Hindlimb muscle (tissue), 1 donor: ENCODE results near the gene ZNF234. TPM values are rescaled to one million over a fixed set of nuclear protein-coding genes. Genes with fewer than 3 reads are reported as not detected.
"Not testable (repeated sequence)": the region's sequence is repeated elsewhere in the genome, so short reads cannot be mapped to it uniquely, and the experiment has no call there.

Source experiments
- DNase-seq: peaks from one replicate; pipeline ENCODE4 v3.0.0-alpha.2; 2013
- polyA plus RNA-seq: library from polyadenylated mRNA; unstranded; fragments of 120-200 nt; gene quantifications from one replicate; pipeline ENCODE4 v1.2.1, GENCODE V29; 2013; ENCODE audit not compliant: insufficient read length

The ZNF234 gene
- 9.6 TPM for polyA plus RNA-seq

GRCh38 chr19:44141191-44142058, at the start of gene ZNF234:
ZNF234 (plus strand) TSS chr19:44141554; CDS start chr19:44144633, 3,079 bp downstream.
- peak; percentile 90 for DNase-seq

GRCh38 chr19:44092108-44092507, 49.2 kb upstream of the ZNF234 start:
- no peak for DNase-seq

GRCh38 chr19:44093931-44094765, 47.2 kb upstream of the ZNF234 start, which contains the start of gene ZNF224:
ZNF224 (plus strand) TSS chr19:44094361; CDS start chr19:44097874, 3,513 bp downstream.
- DNase-seq: peak; percentile 94

- no peak for DNase-seq
Observed at GRCh38 chr19:44107751-44108150, 33.6 kb upstream of the ZNF234 start.

- DNase-seq: no peak
Observed at GRCh38 chr19:44109458-44109857, 31.9 kb upstream of the ZNF234 start.

GRCh38 chr19:44111910-44112463, 29.4 kb upstream of the ZNF234 start:
- no peak for DNase-seq

GRCh38 chr19:44112802-44113137, 28.6 kb upstream of the ZNF234 start:
- no peak for DNase-seq

- peak; percentile 98 for DNase-seq
Observed at GRCh38 chr19:44113138-44113783, 28.1 kb upstream of the ZNF234 start, which contains the start of gene ZNF225. ZNF225 (plus strand) TSS chr19:44113399; CDS start chr19:44115828, 2,429 bp downstream.

- DNase-seq: no peak
Observed at GRCh38 chr19:44113784-44114390, 27.5 kb upstream of the ZNF234 start.

- not testable (repeated sequence) for DNase-seq
Observed at GRCh38 chr19:44121162-44121561, 20.2 kb upstream of the ZNF234 start.

GRCh38 chr19:44131955-44132354, 9.4 kb upstream of the ZNF234 start:
- no peak for DNase-seq

- peak; percentile 6 for DNase-seq
Observed at GRCh38 chr19:44142059-44142433, 692 bp downstream of the ZNF234 start.

- no peak for DNase-seq
Observed at GRCh38 chr19:44149776-44150175, 8.4 kb downstream of the ZNF234 start.

- DNase-seq: no peak
Observed at GRCh38 chr19:44151491-44151890, 10.1 kb downstream of the ZNF234 start.

- no peak for DNase-seq
Observed at GRCh38 chr19:44156475-44156874, 15.1 kb downstream of the ZNF234 start.

GRCh38 chr19:44163789-44164188, 22.4 kb downstream of the ZNF234 start:
- no peak for DNase-seq

- peak; percentile 6 for DNase-seq
Observed at GRCh38 chr19:44164327-44164672, 22.9 kb downstream of the ZNF234 start.

GRCh38 chr19:44164673-44165512, 23.5 kb downstream of the ZNF234 start, which contains the start of gene ZNF226:
ZNF226 (plus strand) TSS chr19:44165100; CDS start chr19:44170081, 4,981 bp downstream.
- DNase-seq: peak; percentile 96

GRCh38 chr19:44170660-44171059, 29.3 kb downstream of the ZNF234 start:
- DNase-seq: not testable (repeated sequence)

- no peak for DNase-seq
Observed at GRCh38 chr19:44176590-44176989, 35.2 kb downstream of the ZNF234 start.

- no peak for DNase-seq
Observed at GRCh38 chr19:44180968-44181367, 39.6 kb downstream of the ZNF234 start.
